Spinal cord (tissue), 10 donors: Measurements from ENCODE around the gene KDM2A. TPM values are rescaled to one million over a fixed set of nuclear protein-coding genes. Genes with fewer than 3 reads are reported as not detected.
"Not testable (repeated sequence)": the region's sequence is repeated elsewhere in the genome, so short reads cannot be mapped to it uniquely, and the experiment has no call there.

Source experiments
- DNase-seq, 6 donors: peaks; one replicate each; pipeline versions ENCODE4 v3.0.0 to v3.0.0-alpha.2; 2013 to 2015; ENCODE audit warnings: low spot score in 6 of 6, low read depth in 4 of 6
- H3K27ac ChIP-seq: one replicate; pipeline ENCODE4 v1.5.1; 2013; ENCODE audit warnings: low read depth, low read length, control low read depth
- H3K27me3 ChIP-seq: one replicate; pipeline ENCODE4 v1.6.1; 2013; ENCODE audit warnings: low read length; ENCODE audit not compliant: control insufficient read depth, insufficient read depth
- H3K36me3 ChIP-seq: one replicate; pipeline ENCODE4 v1.6.1; 2013; ENCODE audit warnings: low read length; ENCODE audit not compliant: control insufficient read depth, insufficient read depth
- H3K4me1 ChIP-seq: one replicate; pipeline ENCODE4 v1.6.1; 2013; ENCODE audit warnings: low read length; ENCODE audit not compliant: control insufficient read depth, insufficient read depth
- H3K4me3 ChIP-seq: one replicate; pipeline ENCODE4 v1.5.1; 2013; ENCODE audit warnings: low read depth, low read length, control low read depth
- H3K9me3 ChIP-seq: one replicate; pipeline ENCODE4 v1.6.1; 2013; ENCODE audit warnings: low read length; ENCODE audit not compliant: control insufficient read depth, insufficient read depth
- WGBS: methylation state at CpG from one replicate; pipeline ENCODE4 v1.1.5; 2013; ENCODE audit warnings: missing lambda C conversion rate; ENCODE audit not compliant: insufficient coverage; 5-methylcytosine and 5-hydroxymethylcytosine counted together
- polyA plus RNA-seq, 2 donors: library from polyadenylated mRNA; unstranded; fragments of 120-200 nt; gene quantifications; one replicate each; pipeline ENCODE4 v1.2.1, GENCODE V29; 2013; ENCODE audit not compliant: insufficient read length in 2 of 2
- total RNA-seq, 2 donors: library from RNA; depleted of rRNA in 1 of 2; stranded (reverse); fragments of 120-200 nt in 1 of 2; fragments of >200 nt in 1 of 2; gene quantifications; one replicate each; pipeline versions ENCODE4 v1.2.3 to v1.2.4, GENCODE V29; 2013 to 2014
- donor health status: healthy.

Gene KDM2A
- total and polyA plus RNA-seq, 4 donors: 46.3 to 71.5 (median 57.3) TPM

GRCh38 chr11:67211656-67212436 is 92.8 kb downstream of the KDM2A start:
- Histone ChIP-seq H3K27ac (no peak overlapping the region), H3K4me1 (no peaks in the 10 kb centered on the region), H3K27me3 (no peaks in the 10 kb centered on the region), H3K36me3 (peaks cover 39% of the 10 kb centered on the region), H3K9me3 (no peaks in the 10 kb centered on the region), H3K4me3 (no peak overlapping the region)
- DNase-seq: no peak
- WGBS: 91% methylated on average over 2 of the region's 2 CpGs

GRCh38 chr11:67213178-67213621 is 94.1 kb downstream of the KDM2A start:
- Histone ChIP-seq H3K36me3 (peaks cover 42% of the 10 kb centered on the region), H3K4me3 (no peak overlapping the region), H3K27me3 (no peaks in the 10 kb centered on the region), H3K4me1 (no peaks in the 10 kb centered on the region), H3K9me3 (no peaks in the 10 kb centered on the region), H3K27ac (no peak overlapping the region)
- no peak for DNase-seq
- no CpG with 5 or more reads among the region's 5 CpGs for WGBS

GRCh38 chr11:67227726-67228125 is 108.7 kb downstream of the KDM2A start:
- Histone ChIP-seq H3K9me3 (no peaks in the 10 kb centered on the region), H3K27me3 (no peaks in the 10 kb centered on the region), H3K4me3 (no peak overlapping the region), H3K4me1 (no peaks in the 10 kb centered on the region), H3K36me3 (peaks cover 58% of the 10 kb centered on the region), H3K27ac (no peak overlapping the region)
- no peak for DNase-seq
- WGBS: no CpG with 5 or more reads among the region's 8 CpGs

GRCh38 chr11:67230406-67230805 is 111.3 kb downstream of the KDM2A start:
- Histone ChIP-seq H3K27me3 (no peaks in the 10 kb centered on the region), H3K9me3 (no peaks in the 10 kb centered on the region), H3K4me3 (no peak overlapping the region), H3K36me3 (peaks cover 52% of the 10 kb centered on the region), H3K27ac (no peak overlapping the region), H3K4me1 (no peaks in the 10 kb centered on the region)
- WGBS: no CpG with 5 or more reads among the region's 3 CpGs
- DNase-seq: no peak

- Histone ChIP-seq H3K4me3 (no peak overlapping the region), H3K27ac (no peak overlapping the region), H3K9me3 (no peaks in the 10 kb centered on the region), H3K27me3 (no peaks in the 10 kb centered on the region), H3K36me3 (peaks cover 52% of the 10 kb centered on the region), H3K4me1 (no peaks in the 10 kb centered on the region)
- no CpG with 5 or more reads among the region's 1 CpG for WGBS
- no peak for DNase-seq
Observed at GRCh38 chr11:67230886-67231285, 111.8 kb downstream of the KDM2A start.

- DNase-seq: no peak
- H3K9me3 ChIP-seq: no peaks in the 10 kb centered on the region
- H3K36me3 ChIP-seq: peaks cover 41% of the 10 kb centered on the region
- H3K27ac ChIP-seq: no peak overlapping the region
- H3K27me3 ChIP-seq: no peaks in the 10 kb centered on the region
- no peak overlapping the region for H3K4me3 ChIP-seq
- H3K4me1 ChIP-seq: peaks cover under 1% of the 10 kb centered on the region
- 86% methylated on average over 3 of the region's 7 CpGs for WGBS
Observed at GRCh38 chr11:67233584-67234190, 114.6 kb downstream of the KDM2A start.

GRCh38 chr11:67234571-67234970 is 115.5 kb downstream of the KDM2A start:
- DNase-seq, H3K4me1 ChIP-seq, H3K4me3 ChIP-seq, H3K27ac ChIP-seq, H3K27me3 ChIP-seq, H3K9me3 ChIP-seq: not testable (repeated sequence)
- H3K36me3 ChIP-seq: peaks cover 36% of the 10 kb centered on the region
- 100% methylated on average over 3 of the region's 8 CpGs for WGBS

- DNase-seq: no peak
- Histone ChIP-seq H3K4me3 (no peak overlapping the region), H3K4me1 (peaks cover 29% of the 10 kb centered on the region), H3K9me3 (no peaks in the 10 kb centered on the region), H3K27ac (no peak overlapping the region), H3K27me3 (no peaks in the 10 kb centered on the region), H3K36me3 (peaks cover 20% of the 10 kb centered on the region)
- WGBS: no CpG with 5 or more reads among the region's 1 CpG
Observed at GRCh38 chr11:67237574-67237973, 118.5 kb downstream of the KDM2A start.

- no peaks in the 10 kb centered on the region for H3K27me3 ChIP-seq
- peaks cover 29% of the 10 kb centered on the region for H3K4me1 ChIP-seq
- no peak for DNase-seq
- H3K27ac ChIP-seq: peak overlapping the region; percentile 95
- 10% methylated on average over 9 of the region's 10 CpGs for WGBS
- no peaks in the 10 kb centered on the region for H3K9me3 ChIP-seq
- peak overlapping the region; percentile 86 for H3K4me3 ChIP-seq
- H3K36me3 ChIP-seq: peaks cover 17% of the 10 kb centered on the region
Observed at GRCh38 chr11:67238894-67239782, 120.1 kb downstream of the KDM2A start.
